ENCODE results near the gene UBE2U.
"Not testable (repeated sequence)": the region's sequence is repeated elsewhere in the genome, so short reads cannot be mapped to it uniquely, and the experiment has no call there.

UBE2U gene

DNA sequence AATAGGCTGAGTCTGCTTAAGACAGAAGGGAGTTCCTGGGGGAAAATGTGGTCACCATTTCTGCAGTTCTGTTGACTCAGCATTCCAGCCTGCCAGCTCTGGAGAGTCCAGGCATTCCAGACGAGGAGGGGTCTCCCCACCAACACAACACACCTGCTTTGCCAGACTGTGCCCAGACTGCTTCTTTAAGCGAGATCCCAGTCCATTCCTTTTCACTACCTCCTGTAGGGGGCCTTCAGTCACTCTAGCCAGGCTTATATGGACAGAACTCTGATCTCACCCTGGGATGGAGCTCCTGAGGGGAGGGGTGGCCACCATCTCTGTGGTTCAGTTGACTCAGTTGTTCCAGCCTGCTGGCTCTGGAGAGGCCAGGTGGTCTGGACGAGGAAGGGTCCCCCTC is 48.5 kb downstream of the UBE2U start:
- no peak for TF ChIP-seq JUND (IDR thresholded peaks at IDR 0.05; ENCODE audit: low read depth)
- in situ Hi-C loops (cut with HindIII; ENCODE audit: low pct_unique_long_range_greater_than_20kb, low sequenced_read_pairs), result no loop called here
- no peak for DNase-seq (ENCODE audit: low read depth in 1 of 2, low spot score in 1 of 2)

DNA sequence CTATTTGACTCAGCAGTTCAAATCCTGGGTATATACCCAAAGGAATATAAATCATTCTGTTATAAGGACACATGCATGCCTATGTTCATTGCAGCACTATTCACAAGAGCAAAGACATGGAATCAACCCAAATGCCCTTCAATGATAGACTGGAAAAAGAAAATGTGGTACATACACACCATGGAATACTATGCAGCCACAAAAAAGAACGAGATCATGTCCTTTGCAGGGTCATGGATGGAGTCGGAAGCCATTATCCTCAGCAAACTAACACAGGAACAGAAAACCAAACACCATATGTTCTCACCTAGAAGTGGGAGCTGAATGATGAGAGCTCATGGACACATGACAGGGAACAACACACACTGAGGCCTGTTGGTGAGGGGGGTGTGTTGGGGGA is 53.8 kb downstream of the UBE2U start:
- in situ Hi-C loops (cut with HindIII; ENCODE audit: low pct_unique_long_range_greater_than_20kb, low sequenced_read_pairs); DNase-seq (ENCODE audit: low read depth in 1 of 2, low spot score in 1 of 2): not testable (repeated sequence)

DNA sequence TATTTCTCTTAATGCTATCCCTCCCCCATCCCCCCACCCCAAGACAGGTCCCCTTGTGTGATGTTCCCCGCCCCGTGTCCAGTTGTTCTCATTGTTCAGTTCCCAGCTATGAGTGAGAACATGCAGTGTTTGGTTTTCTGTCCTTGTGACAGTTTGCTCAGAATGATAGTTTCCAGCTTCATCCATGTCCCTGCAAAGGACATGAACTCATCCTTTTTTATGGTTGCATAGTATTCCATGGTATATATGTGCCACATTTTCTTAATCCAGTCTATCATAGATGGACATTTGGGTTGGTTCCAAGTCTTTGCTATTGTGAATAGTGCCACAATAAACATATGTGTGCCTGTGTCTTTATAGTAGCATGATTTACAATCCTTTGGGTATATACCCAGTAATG is 55.0 kb downstream of the UBE2U start:
- DNase-seq (ENCODE audit: low read depth in 1 of 2, low spot score in 1 of 2); in situ Hi-C loops (cut with HindIII; ENCODE audit: low pct_unique_long_range_greater_than_20kb, low sequenced_read_pairs): not testable (repeated sequence)

DNA sequence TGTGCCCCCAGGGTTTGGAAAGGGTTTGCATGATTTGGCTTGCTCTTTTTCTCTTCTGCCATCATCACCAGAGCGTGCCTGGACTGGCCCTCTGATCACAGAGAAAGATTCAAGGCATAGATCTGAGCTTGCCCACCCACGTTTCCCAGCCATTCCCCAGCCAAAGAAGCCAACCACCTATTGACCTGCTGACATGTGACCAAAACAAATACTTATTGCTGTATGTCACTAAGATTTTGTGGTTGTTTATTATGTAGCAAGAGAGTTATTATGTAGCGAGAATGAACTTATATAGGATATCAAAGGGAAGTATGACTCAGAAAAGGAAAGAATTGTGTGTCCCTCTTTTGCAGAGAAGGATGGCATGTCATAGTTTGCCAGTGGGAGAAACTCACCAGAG is 59.9 kb downstream of the UBE2U start:
- in situ Hi-C loops (cut with HindIII; ENCODE audit: low pct_unique_long_range_greater_than_20kb, low sequenced_read_pairs), result no loop called here
- TF ChIP-seq JUND (IDR thresholded peaks at IDR 0.05; ENCODE audit: low read depth), result no peak
- no peak for DNase-seq (ENCODE audit: low read depth in 1 of 2, low spot score in 1 of 2)

DNA sequence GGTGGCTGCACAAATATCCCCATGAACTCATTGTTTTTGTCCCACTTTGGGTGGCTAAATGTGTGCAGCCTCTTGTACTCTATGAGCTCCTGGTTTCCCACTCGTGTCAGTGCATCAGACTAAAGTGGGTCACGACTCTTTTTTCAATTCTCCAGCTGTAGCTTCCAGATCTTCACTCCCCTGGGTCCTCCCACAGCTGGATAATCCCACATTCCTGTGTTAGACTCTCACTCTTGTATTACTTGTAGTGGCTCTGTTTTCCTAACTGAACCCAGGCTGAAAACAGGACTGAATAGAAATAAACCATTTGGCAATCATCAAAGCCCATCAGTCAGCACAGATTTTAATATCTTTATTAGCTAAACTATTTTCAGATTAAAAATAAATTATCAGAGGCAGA is 60.4 kb downstream of the UBE2U start:
- DNase-seq (ENCODE audit: low read depth in 1 of 2, low spot score in 1 of 2), result no peak
- TF ChIP-seq JUND (IDR thresholded peaks at IDR 0.05; ENCODE audit: low read depth), result no peak
- in situ Hi-C loops (cut with HindIII; ENCODE audit: low pct_unique_long_range_greater_than_20kb, low sequenced_read_pairs), result no loop called here

DNA sequence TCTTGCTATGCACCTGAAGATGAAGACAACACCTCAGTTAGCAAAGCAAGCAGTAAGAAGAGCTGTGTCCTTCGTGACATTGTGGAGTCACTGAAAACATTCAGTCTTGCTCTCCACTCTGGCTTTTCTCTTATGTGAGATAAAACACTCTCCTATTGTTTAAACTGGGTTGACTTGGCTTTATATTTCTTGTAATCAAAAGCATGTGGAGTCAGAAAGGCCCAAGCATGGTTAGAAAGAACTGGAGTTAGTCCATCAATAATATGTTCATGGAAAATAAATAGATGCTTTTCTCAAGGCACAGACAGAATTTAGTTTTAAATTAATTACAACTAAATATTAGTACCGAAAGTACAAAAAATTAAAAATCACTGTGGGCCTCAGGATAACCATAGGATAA is 61.7 kb downstream of the UBE2U start:
- no peak for DNase-seq (ENCODE audit: low read depth in 1 of 2, low spot score in 1 of 2)
- no peak for TF ChIP-seq JUND (IDR thresholded peaks at IDR 0.05; ENCODE audit: low read depth)
- in situ Hi-C loops (cut with HindIII; ENCODE audit: low pct_unique_long_range_greater_than_20kb, low sequenced_read_pairs), result no loop called here

DNA sequence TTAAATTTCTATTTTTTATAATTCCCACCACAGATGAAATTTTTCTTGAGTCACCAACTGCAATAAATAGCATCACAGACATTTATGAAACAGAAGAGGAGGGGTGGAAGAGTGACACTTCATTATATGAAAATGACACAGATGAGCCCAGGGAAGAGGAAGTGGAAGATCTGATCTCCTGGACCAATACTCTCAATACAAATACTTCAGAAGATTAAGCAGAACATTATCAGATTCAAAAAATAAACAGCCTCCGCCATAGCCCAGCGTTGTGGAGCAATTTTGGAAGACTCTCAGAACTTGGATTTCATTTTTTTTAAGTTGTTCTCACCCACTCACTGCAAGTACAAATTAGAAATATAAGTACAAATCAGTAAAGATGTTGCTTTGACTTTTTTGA is 63.6 kb downstream of the UBE2U start:
- in situ Hi-C loops (cut with HindIII; ENCODE audit: low pct_unique_long_range_greater_than_20kb, low sequenced_read_pairs), result no loop called here
- no peak for TF ChIP-seq JUND (IDR thresholded peaks at IDR 0.05; ENCODE audit: low read depth)
- DNase-seq (ENCODE audit: low read depth in 1 of 2, low spot score in 1 of 2), result no peak

DNA sequence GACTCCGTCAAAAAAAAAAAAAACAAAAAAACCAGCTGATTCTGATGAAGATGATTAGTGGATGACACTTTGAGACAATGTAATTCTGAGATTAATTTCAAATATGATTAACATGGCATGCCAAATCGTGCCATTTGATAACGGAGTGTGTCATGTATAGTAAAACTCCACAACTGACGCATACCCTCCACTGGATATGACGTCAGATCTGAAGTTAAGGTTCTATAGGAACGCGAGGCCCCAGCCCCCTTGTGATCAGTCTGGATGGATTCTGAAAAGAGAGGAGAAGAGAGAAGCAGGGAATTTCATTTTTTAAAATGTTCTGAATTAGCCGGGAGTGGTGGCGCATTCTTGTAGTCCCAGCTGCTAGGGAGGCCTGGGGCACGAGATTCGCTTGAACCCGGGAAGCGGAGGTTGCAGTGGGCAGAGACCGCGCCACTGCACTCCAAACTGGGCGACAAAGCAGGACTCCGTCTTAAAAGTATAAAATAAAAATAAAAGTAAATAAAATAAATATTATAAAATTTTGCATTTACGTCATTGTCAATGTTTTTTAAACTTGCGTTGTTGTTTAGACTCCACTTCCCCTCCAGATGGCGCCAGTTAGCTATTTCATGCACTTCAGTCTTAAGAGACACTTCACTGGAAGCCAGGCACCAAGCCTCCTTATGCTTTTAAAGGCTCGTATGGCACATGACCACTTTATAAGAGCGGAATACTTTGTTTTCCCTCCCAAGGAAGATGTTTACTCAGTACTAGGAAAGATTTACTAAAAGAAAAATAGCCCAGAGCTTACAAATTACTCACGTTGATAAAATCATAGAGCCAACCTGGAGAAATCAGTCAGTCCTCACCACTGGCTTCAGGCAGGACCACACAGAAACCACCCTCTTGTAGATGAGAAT is 65.5 kb downstream of the UBE2U start:
- no peak for TF ChIP-seq JUND (IDR thresholded peaks at IDR 0.05; ENCODE audit: low read depth)
- in situ Hi-C loops (cut with HindIII; ENCODE audit: low pct_unique_long_range_greater_than_20kb, low sequenced_read_pairs), result no loop called here
- peak; percentile 16 to 79 for DNase-seq (ENCODE audit: low read depth in 1 of 2, low spot score in 1 of 2)

DNA sequence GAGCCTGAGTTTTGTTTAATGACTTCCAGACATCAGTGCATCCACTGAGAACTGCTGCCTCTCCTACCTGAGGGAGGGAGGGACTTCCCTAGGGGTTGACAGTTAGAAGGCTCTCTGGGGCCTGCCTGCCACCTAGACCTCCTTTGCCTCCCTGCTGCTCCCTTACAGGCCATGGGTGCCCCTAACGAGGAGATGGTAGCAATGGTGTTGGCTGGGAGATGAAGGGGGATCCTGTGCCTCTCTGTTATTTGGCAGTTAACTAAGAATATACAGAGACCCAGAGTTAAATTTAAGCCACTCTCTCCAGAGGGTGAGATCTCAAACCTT is 66.1 kb downstream of the UBE2U start:
- DNase-seq (ENCODE audit: low read depth in 1 of 2, low spot score in 1 of 2), result no peak
- in situ Hi-C loops (cut with HindIII; ENCODE audit: low pct_unique_long_range_greater_than_20kb, low sequenced_read_pairs), result no loop called here
- no peak for TF ChIP-seq JUND (IDR thresholded peaks at IDR 0.05; ENCODE audit: low read depth)

DNA sequence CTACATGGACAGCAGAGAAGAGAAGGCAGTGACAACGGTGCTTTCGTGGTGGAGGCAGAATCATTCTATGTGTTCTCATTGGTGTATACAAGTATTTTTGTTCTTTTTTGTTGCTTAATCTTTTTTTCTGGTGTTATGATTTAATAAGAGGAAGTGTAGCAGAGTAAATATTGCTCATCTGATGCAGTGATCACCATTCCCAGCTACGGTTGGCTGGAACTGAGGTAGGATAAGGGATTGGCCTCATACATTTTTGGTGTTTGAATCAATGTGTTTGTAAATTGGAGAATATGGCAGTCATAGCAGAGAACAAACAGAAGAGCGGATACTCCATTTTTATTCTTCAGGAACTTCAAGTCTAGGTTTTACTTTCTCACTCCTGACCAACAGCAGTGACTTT is 76.6 kb downstream of the UBE2U start:
- no peak for TF ChIP-seq JUND (IDR thresholded peaks at IDR 0.05; ENCODE audit: low read depth)
- DNase-seq (ENCODE audit: low read depth in 1 of 2, low spot score in 1 of 2), result no peak
- in situ Hi-C loops (cut with HindIII; ENCODE audit: low pct_unique_long_range_greater_than_20kb, low sequenced_read_pairs), result no loop called here

DNA sequence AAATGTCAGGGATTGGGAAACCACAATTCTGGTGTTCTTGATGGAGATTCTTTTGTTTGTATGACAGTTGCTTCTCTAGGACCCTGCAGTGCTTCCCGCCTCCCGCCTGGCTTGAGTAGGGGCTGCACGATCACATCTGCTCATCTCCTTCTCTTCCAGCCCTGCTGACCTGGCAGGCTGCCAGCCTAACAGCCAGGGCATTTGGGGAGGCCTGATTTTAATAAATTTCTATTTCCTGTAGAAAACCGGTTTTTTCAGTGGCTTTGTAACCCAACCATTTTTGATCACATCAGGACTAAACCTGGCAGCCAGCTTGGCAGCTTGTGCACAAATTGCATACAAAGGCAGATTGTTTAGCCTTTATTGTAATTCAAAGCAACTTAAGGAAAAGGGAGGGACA is 78.9 kb downstream of the UBE2U start:
- DNase-seq (ENCODE audit: low read depth in 1 of 2, low spot score in 1 of 2), result peak in 1 of 2 experiments; percentile 52
- in situ Hi-C loops (cut with HindIII; ENCODE audit: low pct_unique_long_range_greater_than_20kb, low sequenced_read_pairs), result no loop called here
- TF ChIP-seq JUND (IDR thresholded peaks at IDR 0.05; ENCODE audit: low read depth), result no peak

DNA sequence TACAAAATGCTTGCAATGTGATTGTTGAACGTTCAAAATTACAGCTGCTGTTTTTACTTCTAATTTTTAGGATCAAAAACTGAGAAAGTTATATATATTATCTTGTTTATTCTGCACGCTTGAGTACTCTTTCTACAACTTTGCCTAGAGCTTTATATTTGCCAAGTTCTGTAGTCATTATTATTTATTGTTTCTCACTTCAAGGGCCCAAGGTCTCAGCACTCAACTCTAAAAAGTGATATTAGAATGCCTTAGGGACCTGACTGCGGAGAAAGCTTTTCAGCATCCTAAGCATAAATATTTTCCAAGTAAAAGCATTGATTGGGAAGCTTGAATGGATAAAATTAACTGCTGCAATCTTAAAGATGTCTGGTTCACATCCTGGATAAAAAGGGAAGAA is 83.6 kb downstream of the UBE2U start:
- TF ChIP-seq JUND (IDR thresholded peaks at IDR 0.05; ENCODE audit: low read depth), result no peak
- in situ Hi-C loops (cut with HindIII; ENCODE audit: low pct_unique_long_range_greater_than_20kb, low sequenced_read_pairs), result no loop called here
- DNase-seq (ENCODE audit: low read depth in 1 of 2, low spot score in 1 of 2), result no peak

DNA sequence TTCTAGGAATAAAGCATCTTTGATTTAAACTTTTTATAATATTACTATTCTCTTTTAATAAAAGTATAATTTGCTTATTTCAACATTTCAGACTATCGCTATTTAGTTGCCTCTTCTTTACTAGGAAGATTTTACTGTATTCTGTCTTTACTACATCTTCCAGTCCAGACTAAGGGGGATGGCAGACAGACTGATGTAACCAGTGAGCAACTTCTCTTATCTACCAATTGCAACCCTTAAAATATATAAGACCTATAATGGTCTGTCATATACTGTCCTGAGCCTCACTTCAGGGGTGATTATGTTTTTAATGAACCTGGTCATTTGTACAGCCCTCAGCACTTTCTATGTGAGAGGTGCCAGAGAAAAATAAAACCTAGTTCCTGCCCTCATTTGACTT is 87.0 kb downstream of the UBE2U start:
- in situ Hi-C loops (cut with HindIII; ENCODE audit: low pct_unique_long_range_greater_than_20kb, low sequenced_read_pairs), result no loop called here
- no peak for TF ChIP-seq JUND (IDR thresholded peaks at IDR 0.05; ENCODE audit: low read depth)
- no peak for DNase-seq (ENCODE audit: low read depth in 1 of 2, low spot score in 1 of 2)

DNA sequence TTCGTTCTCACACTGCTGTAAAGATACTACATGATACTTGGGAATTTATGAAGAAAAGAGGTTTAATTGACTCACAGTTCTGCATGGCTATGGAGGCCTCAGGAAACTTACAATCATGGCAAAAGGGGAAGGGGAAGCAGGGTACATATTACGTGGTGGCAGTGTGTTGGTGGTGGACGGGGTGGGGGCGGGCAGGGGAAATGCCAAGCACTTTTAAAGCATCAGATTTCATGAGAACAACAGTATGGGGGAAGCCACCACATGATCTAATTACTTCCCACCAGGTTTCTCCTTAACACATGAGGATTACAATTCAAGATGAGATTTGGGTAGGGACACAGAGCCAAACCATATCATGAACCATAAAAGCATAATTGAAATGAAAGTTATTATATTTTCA is 88.5 kb downstream of the UBE2U start:
- no peak for TF ChIP-seq JUND (IDR thresholded peaks at IDR 0.05; ENCODE audit: low read depth)
- in situ Hi-C loops (cut with HindIII; ENCODE audit: low pct_unique_long_range_greater_than_20kb, low sequenced_read_pairs), result no loop called here
- DNase-seq (ENCODE audit: low read depth in 1 of 2, low spot score in 1 of 2), result no peak

Measured in T47D (cell line).